Measurements from ENCODE around the gene GRAMD4.

Gene GRAMD4

DNA sequence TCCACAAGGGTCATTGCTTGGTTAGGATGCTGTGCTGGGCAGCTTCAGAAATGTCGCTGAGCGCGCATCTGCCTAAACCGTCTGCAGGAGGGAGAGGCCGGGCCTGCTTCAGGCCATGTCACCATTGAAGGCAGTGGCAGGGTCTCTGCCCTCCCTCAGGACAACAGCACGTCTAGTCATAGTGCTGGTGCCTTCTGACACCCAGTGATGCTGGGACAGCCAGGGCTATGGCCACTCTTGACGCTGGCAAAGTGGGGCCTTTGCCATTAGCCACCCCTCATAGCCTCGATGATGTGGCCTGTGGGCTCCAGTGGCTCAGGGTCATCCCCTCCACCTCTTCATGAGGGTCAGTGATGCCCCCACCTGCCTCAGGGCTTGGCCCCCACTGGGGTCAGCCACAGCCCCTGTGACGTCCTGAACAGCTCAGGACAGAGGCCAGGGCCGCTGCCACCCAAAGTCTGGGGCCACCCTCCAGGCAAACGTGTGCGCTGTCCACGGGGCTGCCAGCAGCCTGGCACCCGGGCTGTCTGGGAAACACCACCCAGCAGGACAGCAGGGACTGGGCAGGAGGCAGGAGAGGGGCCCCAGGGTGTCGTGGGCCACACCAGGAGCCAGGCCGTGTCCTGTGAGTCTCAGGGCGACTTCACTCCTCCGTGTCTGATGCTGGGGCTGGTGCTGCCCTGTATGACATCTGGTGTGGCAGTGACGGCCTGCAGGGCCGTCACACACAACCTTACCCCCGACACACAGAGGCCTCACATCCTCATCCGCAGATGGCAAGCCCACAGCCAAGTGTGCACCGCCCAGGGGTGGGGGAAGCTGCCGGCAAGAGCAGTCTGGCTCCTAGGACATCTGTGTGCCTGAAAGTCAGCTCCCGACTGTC is 75.4 kb downstream of the GRAMD4 start:
- no peak for DNase-seq

DNA sequence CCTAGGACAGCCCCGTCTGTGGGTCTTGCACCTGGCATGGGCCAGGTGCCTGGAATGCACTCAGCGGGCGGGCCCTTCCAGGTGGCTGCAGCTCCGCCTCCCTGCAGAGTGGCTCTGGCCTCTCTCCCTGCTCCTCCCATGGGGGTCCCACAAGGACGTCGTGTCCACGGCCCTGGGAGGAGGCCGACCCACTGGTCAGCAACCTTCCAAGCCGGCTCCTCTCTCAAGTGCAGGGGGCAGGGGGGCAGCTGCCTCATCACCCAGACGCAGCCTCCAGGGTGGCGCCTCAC is 76.0 kb downstream of the GRAMD4 start:
- no peak for DNase-seq

DNA sequence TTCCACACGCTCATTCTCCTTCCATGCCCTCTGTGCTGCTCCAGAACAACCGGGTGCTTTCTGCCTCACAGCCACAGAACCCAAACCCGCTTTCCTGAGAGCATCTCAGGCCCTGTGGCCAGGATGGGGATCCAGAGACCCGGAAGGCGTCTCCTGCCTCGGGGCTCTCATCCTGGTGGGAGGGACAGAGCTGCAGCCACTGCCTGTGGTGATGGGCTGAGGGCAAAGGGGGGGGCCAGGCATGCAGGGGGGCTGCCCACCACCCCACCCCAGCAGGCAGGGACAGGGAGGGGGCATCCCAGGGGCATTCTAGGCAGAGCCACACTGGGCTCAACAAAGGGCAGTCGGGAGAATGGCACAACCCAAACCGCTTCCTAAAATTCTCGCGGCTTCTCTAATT is 76.4 kb downstream of the GRAMD4 start:
- DNase-seq, result no peak

DNA sequence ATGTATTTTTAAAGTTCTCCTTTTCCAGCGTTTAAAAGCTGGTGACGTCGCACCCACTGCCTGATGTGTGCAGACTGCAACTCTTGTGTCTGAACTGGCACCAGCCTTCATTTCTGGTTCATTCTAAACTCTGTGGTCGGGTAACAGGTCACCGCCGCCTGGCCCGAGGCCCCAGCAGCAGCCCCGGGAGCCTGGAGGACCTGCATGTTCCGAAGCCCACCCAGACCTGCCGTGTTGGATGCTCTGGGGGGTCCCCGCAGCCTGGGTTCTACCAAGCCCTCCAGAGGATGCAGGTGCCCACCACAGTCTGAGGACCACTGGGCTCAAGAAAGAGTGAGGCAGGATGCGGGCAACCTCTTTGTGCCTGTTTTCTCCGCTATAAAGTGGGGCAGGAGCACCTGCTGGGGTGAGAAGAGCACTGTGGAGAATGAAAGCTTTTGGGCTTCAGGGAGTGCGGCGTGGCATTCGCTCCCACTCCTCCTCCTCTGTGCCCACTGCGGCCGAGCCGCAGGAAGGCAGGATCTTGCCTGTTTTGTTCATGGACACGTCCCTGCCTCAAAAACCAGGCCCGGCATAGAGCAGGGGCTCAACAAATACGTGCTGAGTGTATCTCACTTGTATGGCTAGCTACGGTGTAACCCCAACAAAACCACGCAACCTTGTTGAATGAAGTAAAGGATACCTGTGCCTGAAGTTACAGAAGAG is 77.8 kb downstream of the GRAMD4 start:
- DNase-seq, result no peak

DNA sequence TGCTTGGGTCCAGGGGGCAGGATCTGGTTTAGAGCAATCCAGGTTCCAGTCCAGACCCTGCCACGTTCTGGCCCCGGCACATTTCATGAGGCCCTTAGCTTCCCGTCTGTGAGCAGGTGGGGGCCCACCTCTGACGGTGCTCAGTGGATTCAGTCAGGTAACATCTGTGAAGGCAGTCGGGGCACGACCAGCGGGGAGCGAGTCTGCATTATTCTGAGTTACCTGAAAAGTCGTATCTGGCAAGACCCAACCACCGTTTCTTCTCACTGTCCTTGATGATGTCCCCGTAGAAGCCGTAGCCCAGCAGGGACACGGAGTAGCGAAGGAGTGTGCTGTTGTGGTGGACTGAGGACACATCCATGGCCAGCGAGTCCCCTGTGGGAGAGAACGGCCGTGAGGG is 78.9 kb downstream of the GRAMD4 start:
- no peak for DNase-seq

DNA sequence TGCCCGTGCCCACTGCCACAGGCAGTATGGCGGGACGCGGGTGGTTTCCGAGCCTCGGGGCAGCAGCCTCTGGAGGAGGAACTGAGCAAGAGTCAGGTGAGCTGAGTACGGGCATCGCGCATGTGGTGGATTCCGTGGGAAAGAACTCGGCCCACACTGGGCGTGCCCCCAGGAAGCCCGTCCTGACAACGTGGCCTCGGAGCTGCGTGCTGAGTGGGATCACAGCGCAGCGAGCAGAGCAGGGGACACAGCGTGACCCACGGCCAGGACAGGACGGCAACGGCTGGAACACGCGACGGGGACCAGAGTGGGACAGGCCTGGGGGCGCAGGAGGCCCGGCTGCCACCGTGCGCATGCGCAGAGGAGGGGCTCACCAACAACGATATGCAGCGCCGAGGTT is 81.1 kb downstream of the GRAMD4 start:
- DNase-seq, result no peak

DNA sequence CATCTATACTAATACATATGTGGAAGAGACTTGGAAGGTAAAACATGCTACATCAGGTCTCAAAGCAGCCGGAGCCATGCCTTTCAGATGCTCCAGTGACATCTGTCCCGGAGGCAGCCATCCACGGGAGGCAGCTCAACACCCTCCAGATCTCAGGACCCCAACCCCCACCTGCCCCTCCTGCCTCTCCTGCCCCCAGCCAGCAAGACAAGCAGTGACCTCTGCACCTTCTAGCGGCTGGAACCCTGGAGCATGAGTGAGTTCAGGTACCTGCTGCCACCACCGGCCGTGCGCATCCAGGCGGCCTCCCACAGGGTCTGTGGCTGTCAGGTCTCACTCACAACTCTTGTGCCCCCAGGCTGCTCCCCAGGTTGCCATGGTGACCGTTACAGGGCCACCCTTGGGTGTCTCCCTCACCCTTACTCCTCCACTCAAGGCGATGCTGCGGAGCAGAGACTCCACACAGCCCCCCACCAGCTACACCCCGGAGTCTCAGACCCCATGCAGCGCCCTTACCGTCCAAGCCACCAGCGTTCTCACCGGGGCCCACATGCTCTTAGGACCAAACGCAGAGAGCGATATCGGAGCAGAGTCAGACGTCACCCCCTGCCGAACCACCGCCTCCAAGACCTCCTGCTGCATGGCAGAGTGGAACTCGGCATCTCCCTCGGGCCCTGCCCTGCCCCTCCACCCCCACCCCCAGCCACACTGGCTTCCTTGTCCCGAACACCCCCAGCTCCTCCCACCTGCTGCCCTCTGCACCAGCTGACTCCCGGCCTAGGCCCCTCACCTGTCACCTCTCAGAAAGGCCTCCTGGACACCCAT is 83.2 kb downstream of the GRAMD4 start:
- no peak for DNase-seq

DNA sequence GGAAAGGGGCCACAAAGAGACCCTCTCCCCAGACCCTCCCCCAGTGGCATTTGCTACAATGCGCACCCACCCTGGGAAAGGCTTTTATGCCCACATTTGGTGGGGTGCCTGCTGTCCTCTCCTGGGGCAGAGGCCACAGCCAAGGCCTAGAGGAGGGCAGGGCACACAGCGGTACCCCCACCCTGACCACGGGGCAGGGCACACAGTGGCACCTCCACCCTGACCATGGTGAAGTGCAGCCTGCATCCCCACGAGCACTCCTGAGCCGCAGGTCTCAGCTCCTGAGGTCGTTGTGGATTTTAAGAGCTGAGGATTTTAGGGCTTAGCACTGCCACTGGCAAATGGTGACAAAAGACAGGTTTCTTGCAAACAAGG is 83.8 kb downstream of the GRAMD4 start:
- DNase-seq, result no peak

DNA sequence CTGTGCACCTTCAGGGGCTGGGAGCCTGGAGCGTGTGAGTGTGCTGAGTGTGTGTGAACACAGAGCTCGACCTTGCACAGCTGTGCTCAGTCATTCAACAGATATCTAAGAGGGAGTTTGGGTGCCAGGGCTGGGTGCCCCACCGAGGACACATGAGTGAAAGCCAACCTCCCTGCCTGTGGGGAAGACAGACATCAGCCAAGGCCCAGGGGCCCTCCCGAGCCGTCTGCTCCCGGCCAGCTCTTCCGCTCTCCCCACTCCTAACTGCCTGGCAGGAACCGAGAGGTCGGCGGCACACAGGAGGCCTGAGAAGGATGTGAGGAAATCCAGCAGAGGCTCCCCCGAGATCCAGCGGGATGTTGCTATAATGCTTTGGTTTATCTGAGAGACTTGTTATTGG is 85.9 kb downstream of the GRAMD4 start:
- DNase-seq, result no peak

DNA sequence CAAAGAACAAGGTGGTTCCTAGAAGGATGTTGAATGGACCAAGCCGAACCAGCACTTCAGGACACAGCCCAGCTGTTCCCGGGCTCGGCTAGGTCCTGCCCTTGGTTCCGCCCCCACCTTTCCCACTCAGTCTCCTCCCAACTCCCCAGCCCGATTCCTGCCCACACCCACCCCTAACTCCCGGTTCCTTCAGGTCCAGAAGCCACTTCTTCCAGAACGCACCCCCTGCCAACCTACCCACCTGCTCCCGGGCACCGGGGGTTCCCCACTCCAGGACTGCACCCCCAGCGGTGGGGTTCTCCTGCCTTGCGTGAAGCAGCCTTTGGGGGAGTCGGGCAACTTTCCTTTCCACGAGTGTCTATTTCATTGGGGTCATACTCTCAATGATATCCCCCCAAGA is 87.1 kb downstream of the GRAMD4 start:
- DNase-seq, result no peak

DNA sequence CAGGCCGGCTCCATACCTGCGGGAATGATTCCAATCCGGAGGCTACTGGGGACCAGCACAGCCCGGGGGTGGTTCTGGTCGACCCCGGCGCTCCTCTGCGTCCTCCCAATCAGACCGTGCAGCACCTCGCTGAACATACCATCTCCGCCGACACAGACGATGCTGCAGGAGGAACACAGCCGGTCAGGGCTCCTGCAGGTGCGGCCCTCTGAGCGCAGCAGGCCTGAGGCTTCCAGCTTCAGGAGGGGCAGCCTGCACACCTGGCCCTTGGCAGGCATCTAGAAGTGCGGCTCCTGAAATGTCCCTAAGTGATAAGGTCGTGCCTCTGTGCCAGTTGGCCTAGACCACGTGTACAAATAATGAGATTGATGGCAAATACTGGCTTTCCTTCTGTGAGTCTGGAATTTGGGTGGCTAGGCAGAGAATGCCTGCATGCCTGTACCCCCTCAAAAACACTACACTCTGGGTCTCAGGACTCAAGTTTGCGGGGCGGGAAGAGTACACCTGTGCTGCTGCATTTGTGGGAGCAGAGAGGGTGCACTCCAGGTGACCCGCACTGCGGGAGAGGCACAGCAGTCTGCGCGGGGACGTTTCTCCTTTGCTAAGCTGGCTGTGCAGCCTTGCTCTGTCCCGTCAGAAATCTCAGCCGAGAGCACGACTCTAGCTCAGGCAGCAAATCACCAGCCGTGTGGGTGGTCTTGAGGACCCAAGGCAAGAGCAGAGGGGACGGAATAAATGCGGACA is 87.8 kb downstream of the GRAMD4 start:
- no peak for DNase-seq

DNA sequence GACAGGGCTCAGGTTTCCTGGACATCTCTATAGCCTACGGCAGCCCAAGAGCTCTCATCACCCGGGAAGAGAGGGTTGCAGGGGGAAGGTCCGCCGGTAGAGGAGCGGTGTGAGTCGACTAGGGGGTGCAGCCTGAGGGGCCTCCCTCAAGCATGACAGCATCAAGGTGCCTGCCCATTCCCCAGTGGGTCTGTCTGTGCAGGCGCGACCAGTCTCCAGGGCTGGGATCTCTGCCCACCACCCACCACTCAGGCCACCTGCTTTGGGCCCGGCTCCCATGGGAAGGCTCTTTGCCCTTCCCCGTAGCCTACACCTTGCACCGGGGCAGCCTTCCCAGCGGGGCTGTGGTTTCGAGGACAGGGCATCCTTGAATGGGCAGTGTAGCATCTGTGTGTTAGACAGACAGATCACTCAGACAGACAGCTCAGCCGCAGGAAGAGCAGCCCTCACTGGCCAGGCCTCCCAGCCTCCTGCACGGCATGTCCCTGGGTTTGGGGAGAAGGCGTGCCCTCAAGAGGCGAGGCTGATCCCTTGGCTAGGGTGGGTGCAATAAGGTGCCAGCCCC is 88.7 kb downstream of the GRAMD4 start:
- no peak for DNase-seq

DNA sequence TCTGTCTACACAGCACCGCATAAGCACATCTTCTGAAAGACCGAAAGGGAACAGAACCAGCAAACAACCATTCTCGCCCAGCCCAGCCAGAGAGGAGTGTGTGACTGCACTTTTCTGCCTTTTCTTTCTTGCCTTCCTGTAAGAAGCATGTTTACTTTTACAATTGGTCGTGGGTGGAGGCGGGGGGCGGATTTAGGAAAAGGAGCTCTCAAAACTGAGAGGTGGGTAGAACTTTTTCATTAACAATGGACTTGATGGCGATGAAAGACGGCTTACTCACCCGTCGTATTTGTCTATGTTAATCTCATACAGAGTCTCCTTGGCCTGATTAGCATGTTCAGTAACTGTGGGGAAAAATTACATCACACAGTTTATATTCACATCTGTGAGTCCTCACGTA is 90.6 kb downstream of the GRAMD4 start:
- no peak for DNase-seq

DNA sequence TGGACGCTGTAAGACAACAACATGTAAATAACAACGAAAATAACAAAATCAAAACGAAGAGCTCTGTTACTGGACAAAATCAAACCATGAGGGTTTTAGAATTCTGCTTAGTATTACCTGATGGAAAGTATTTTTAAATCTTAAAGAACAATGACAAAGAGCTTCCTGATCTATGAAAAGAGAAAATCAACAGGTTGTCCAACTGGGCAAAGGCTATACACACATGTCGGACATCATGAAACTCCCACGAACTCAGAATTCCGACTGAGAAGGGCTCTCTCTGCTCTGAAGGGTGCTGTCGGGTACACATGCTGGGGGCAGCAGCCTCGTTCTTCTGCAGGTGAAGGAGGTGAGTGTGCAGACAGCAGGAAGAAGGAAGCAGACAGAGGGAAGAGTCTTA is 92.1 kb downstream of the GRAMD4 start:
- DNase-seq, result no peak

DNA sequence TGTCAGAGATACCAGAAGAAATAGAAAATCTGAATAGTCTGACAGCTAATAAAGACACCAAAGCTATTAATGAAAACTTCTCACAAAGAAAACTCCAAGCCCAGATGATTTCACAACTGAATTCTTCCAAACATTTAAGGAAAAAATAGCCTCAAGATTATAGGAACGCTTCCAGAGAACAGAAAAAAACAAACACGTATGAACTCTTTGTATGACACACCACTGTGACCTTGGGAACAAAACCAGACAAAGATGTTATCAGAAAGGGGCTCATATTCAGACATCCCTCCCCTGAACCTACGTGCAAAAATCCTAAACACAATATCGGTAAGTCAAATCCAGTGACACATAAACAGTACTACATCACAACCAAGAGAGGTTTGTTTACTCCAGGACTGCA is 94.4 kb downstream of the GRAMD4 start:
- no peak for DNase-seq

DNA sequence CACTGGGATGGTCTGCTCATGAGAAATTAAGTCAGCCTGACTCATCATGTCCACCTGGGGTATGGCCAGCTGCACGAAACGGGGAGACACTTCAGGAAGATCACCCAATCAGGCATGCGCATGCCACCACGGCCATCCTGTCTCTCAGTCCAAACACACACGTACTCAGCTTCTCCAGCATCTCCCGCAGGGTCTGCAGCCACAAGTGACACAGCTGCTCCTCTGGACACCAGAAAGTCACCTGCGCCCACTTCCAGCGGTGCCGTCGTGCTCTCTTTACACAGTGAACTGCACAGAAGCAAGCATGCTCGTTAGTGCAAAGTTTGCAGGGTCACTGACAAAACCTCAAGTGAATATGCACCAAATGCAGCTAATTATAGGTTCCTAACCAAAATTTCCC is 99.7 kb downstream of the GRAMD4 start:
- no peak for DNase-seq

DNA sequence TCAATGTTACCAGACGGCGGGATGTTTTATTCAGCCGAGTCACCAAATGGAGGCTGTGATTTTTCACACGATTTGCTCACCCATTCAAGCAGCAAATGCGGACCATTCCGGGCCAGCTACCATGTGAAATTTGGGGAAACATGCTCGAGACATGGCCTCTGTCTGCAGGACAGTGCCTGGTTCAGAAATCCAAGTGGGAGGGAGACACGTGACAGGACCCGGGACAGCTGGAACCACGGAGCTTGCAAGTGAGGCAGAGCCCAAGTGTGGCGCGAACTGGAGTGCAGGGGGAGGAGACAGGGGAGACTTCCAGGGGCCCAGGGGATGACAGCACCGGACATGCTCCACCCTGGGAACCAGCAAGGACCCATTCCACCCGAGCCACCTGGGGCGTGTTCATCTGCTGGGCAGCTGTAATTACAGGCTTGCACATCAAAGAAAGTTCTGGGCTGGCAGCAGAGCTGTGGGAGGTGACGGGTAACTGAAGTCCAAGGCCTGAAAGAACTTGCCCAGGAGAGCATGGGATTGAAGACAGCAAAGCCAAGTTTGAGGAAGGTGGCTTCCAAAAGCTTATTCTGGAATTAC is 101.4 kb downstream of the GRAMD4 start:
- no peak for DNase-seq

DNA sequence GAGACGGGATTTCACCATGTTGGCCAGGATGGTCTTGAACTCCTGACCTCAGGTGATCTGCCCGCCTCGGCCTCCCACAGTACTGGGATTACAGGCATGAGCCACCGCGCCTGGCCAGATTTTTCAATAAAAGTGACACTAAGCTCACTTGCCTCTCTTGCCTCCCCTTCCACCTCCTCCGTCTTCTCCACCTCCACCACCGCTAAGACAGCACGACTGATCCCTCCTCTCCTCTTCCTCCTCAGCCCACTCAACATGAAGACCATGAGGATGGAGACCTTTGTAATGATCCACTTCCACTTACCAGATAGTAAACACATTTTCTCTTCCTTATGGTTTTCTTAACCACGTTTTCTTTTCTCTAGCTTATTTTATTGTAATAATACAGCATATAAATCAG is 103.7 kb downstream of the GRAMD4 start:
- no peak for DNase-seq

DNA sequence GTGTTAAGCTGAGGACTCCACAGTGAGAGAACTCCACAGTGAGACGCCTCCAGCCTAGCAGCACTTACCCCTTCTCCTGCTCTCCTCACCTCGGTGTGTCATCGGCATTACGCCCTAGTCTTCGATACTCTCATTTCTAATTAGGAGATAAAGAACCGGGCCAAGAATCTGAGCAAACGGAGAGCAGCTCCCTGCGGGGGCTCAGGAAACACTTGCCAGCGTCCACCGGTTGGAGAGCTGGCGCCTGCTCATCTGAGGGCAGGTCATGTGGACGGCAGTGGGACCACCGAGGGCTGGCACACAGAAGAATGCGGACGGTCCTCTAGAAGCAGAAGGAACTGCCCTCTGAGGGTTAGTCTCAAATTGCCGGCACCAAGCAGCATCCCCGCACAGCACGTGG is 104.9 kb downstream of the GRAMD4 start:
- DNase-seq, result no peak

DNA sequence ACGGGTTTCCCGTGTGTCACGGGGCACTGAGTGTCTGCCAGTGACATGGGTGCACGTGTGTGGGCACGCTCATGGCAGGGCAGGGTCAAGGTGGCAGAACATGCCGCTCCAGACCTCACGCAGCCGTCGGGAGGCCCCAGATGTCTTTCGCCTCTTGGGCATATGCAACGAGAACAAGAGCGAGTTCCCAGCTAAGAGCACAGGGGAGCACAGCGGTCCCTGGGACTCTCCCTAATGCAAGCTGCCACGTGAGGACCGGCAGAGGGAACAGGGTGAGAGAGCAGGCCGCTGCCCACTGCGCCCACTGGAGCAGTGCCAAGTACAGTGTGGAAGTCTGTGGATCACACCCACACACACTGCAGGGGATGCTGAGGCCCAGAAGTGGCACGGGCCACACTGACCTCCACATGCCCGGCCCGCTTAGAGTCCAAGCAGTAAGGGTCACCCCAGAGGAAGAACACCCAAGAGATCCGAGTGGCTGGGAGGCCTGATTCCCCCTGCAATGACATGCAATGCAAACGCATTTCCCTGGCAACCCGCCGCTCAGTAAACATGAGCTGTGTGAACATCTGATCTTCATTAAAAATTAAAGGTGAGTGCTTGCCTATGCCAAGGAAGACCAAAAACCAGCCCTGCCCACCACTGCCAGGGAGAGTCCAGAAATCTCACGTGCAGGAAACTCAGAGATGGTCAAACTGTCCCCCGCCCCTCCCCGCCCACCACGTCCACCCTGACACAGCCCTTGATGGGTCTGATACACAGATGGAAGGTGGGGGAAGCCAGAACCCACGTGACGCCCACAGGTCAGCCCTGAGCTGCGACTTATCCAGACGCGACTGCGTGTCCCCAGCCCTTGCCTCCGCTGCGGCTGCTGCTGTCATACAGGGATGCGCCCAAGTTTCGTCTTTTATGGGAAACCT is 106.1 kb downstream of the GRAMD4 start:
- DNase-seq, result no peak

DNA sequence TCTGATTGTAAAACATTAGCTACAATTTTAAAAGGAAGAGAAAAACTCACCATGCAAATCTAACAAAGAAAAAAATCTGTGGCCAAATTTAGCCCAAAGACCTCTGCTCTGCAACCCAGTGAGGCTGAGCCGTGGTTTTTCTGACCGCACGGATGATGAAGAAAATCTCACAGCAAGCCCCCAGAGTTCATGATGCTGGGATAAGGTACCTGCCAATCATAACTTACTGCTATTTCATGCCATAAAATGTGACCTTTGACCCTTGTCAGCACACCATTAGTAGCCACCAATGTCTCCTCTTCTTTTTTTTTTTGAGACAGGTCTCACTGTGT is 106.8 kb downstream of the GRAMD4 start:
- no peak for DNase-seq
